SH-SY5Y (cell line): ENCODE data around the gene NFKBIA.

Source experiments
- GATA2 ChIP-seq: IDR thresholded peaks from 2 replicates; pipeline ENCODE4 v1.6.1; 2011; ENCODE audit warnings: mild to moderate bottlenecking, low read depth, low read length
- GATA3 ChIP-seq: IDR thresholded peaks from 2 replicates; pipeline ENCODE4 v1.6.1; 2011; ENCODE audit warnings: low read depth, mild to moderate bottlenecking, low read length, moderate library complexity

The NFKBIA gene

GRCh38 chr14:35388656-35389314 is 15.8 kb downstream of the NFKBIA start:
- TF ChIP-seq GATA2 (no peak), GATA3 (no peak)

- TF ChIP-seq GATA3 = no peak
- no peak for TF ChIP-seq GATA2
Observed at GRCh38 chr14:35387713-35388579, 16.6 kb downstream of the NFKBIA start.

- TF ChIP-seq GATA3 = no peak
- TF ChIP-seq GATA2 = no peak
Observed at GRCh38 chr14:35387219-35387618, 17.3 kb downstream of the NFKBIA start.

- no peak for TF ChIP-seq GATA3
- TF ChIP-seq GATA2 = no peak
Observed at GRCh38 chr14:35386673-35387125, 17.9 kb downstream of the NFKBIA start.

- TF ChIP-seq GATA2 (no peak), GATA3 (no peak)
Observed at GRCh38 chr14:35385042-35385839, 19.3 kb downstream of the NFKBIA start.

- no peak for TF ChIP-seq GATA3
- no peak for TF ChIP-seq GATA2
Observed at GRCh38 chr14:35384455-35385041, 20.0 kb downstream of the NFKBIA start.

DNA sequence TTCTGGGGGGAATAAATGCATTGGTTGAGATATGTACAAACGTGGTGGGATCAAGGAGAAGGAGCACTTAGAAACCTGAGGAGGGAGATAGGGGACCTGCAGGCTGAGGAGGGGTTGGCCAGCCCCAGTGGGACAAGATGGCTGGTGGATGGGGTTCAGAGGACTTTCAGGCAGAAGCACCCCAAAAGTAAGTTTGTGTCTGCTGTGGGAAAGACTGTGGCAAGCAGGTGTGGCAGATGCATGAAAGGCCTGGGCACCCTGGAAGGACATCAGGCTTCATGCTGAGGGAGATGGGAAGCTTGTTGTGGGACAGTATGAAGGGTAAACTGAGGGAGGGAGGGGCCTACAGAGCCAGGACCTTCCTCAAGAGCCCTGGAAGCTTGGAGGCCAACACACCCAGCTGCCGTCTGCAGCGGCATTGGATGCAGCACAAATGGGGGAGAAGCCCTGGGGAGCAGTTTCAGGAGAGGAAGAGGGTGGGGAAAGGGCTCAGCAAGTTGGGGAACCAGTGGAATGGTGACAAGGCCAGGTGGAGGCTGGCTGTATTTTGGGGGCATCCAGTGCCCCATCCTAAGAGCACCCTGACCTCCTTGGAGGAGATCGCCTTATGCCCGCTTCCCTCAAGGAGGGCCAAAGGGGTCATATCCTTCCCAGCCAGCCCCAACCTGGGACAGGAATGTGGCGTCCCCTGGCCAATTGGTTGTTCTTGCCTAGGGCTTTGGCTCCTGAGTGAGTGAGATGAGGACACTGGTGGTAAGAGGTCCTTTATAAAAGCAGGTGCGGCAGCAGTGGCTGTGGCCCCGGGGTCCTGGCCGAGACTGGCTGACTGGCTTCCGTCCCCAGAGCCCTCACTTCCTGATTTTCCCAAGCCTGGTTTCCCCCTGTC is 20.7 kb downstream of the NFKBIA start:
- TF ChIP-seq GATA2 = no peak

- no peak for TF ChIP-seq GATA2
- TF ChIP-seq GATA3 = no peak
Observed at GRCh38 chr14:35380794-35381193, 23.8 kb downstream of the NFKBIA start.

DNA sequence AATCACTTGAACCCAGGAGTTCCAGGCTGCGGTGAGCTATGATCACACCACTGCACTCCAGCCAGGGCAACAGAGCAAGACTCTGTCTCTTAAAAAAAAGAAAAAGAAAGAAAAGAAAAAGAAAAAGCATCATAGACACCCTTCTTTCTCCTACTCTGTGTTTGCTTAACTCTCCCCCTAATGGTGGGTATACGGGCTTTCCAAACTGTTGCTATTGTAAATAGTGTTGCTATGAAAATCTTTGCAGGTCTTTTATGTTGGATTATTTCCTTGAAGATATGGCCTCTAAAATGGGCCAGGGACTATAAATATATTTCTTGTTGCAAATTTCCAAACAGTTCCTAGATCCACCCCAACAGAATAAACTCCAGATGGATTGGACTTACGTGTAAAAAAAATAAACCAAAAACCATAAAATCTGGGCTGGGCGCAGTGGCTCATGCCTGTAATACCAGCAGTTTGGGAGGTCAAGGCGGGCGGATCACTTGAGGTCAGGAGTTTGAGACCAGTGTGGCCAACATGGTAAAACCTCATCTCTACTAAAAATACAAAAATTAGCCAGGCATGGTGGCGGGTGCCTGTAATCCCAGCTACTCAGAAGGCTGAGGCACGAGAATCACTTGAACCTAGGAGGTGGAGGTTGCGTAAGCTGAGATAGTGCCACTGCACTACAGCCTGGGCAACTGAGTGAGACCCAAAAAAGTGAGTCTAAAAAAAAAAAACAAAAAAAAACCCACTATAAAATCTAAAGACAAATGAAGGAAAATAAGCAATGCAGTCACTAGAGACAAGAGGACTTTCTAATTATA is 25.9 kb downstream of the NFKBIA start:
- TF ChIP-seq GATA2 = no peak
- no peak for TF ChIP-seq GATA3

DNA sequence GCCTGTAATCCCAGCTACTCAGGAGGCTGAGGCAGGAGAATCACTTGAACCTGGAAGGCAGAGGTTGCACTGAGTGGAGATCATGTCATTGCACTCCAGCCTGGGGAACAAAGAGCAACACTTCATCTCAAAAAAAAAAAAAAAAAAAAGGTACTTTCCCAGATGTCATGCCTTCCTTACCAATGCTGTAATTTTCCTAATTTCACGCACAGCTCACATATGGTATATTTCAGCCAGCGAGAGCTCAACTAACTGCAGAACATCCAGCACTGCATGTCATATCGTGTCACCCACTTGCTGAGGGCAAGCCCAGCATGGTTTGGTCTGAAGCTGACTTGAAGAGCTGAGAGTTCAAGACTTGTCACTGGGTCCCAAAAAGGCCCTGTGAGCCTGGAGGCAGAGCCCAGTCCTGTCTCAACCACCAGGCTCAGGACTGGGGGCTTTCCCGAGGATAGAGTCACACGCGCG is 29.0 kb downstream of the NFKBIA start:
- TF ChIP-seq GATA3 (no peak), GATA2 (no peak)

- TF ChIP-seq GATA3 (no peak), GATA2 (no peak)
Observed at GRCh38 chr14:35374263-35374712, 30.3 kb downstream of the NFKBIA start.

DNA sequence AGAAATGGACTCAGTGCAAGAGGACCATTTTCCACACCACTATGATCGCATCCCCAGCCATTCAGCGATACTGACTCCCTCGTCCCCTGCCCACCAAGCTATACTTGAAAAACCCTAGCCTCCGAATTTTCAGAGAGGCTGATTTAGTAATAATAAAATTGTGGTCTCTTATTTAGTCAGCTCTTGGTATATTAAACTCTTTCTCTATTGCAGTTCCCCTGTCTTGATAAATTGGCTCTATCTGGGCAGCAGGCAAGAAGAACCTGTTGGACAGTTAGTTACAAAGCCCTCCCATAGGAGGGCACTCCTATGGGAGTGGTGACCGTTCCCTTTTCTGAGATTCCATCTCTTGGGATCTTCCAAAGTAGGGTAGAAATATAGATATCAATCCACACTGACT is 33.6 kb downstream of the NFKBIA start:
- TF ChIP-seq GATA3 (no peak), GATA2 (no peak)
